ENCODE data around the gene RNF223. TPM values are rescaled to one million over a fixed set of nuclear protein-coding genes. Genes with fewer than 3 reads are reported as not detected.

Gene RNF223
- total RNA-seq, 4 donors from 2014 or later, result not detected

- TF ChIP-seq CTCF (IDR thresholded peaks at IDR 0.05), result no peak
- ATAC-seq (ENCODE audit: low FRiP score) (no peak), DNase-seq (ENCODE audit: low spot score) (no peak)
Observed at GRCh38 chr1:1119272-1119890, 45.3 kb upstream of the RNF223 start.

- TF ChIP-seq CTCF (IDR thresholded peaks at IDR 0.05), result no peak
- ATAC-seq (ENCODE audit: low FRiP score) (no peak), DNase-seq (ENCODE audit: low spot score) (no peak)
Observed at GRCh38 chr1:1118876-1119220, 44.7 kb upstream of the RNF223 start.

GRCh38 chr1:1118011-1118875 lies 44.1 kb upstream of the RNF223 start:
- no peak for DNase-seq (ENCODE audit: low spot score)
- ATAC-seq (ENCODE audit: low FRiP score), result no peak
- no peak for TF ChIP-seq CTCF (IDR thresholded peaks at IDR 0.05)

GRCh38 chr1:1117469-1117831 lies 43.3 kb upstream of the RNF223 start:
- DNase-seq (ENCODE audit: low spot score) (no peak), ATAC-seq (ENCODE audit: low FRiP score) (no peak)
- TF ChIP-seq CTCF (IDR thresholded peaks at IDR 0.05), result no peak

- TF ChIP-seq CTCF (IDR thresholded peaks at IDR 0.05), result no peak
- peak; percentile 33 for ATAC-seq (ENCODE audit: low FRiP score)
- DNase-seq (ENCODE audit: low spot score), result no peak
Observed at GRCh38 chr1:1116701-1117468, 42.8 kb upstream of the RNF223 start.

- DNase-seq (ENCODE audit: low spot score) (peak; percentile 83), ATAC-seq (ENCODE audit: low FRiP score) (peak; percentile 98)
- no peak for TF ChIP-seq CTCF (IDR thresholded peaks at IDR 0.05)
Observed at GRCh38 chr1:1115786-1116700, 41.9 kb upstream of the RNF223 start, which contains the start of gene C1orf159. C1orf159 (minus strand) TSS chr1:1116089; CDS start chr1:1091543, 24,546 bp downstream.
